ENCODE results near the gene NCBP2L. TPM values are rescaled to one million over a fixed set of nuclear protein-coding genes. Genes with fewer than 3 reads are reported as not detected.
"Not testable (repeated sequence)": the region's sequence is repeated elsewhere in the genome, so short reads cannot be mapped to it uniquely, and the experiment has no call there.

The NCBP2L gene
- total RNA-seq, 1 donor from 2014 or later: not detected

GRCh38 chrX:107776649-107777535 lies 641 bp upstream of the NCBP2L start:
- Mint-ChIP-seq H3K27ac (peak overlapping the region; percentile 71), H3K27me3 (ENCODE audit: insufficient read depth) (peaks cover 12% of the 10 kb centered on the region), H3K36me3 (ENCODE audit: low read depth) (no peaks in the 10 kb centered on the region), H3K4me3 (peak overlapping the region; percentile 87), H3K4me1 (ENCODE audit: low read depth) (peaks cover 13% of the 10 kb centered on the region), H3K9me3 (no peaks in the 10 kb centered on the region)
- intact Hi-C loops (cut with micrococcal nuclease): loop anchor here (1.0 to 5.0 kb wide), 13 partner anchors 35 to 882 kb away; partner anchors contain the start of genes ATG4A and PSMD10
- peak; percentile 62 for DNase-seq (ENCODE audit: low spot score)

GRCh38 chrX:107780525-107780924 lies 3.0 kb downstream of the NCBP2L start:
- no peak overlapping the region for H3K27ac Mint-ChIP-seq
- peaks cover 13% of the 10 kb centered on the region for H3K4me1 Mint-ChIP-seq (ENCODE audit: low read depth)
- DNase-seq (ENCODE audit: low spot score): no peak
- intact Hi-C loops (cut with micrococcal nuclease): no loop called here
- H3K36me3 Mint-ChIP-seq (ENCODE audit: low read depth): no peaks in the 10 kb centered on the region
- no peaks in the 10 kb centered on the region for H3K9me3 Mint-ChIP-seq
- peaks cover 8% of the 10 kb centered on the region for H3K27me3 Mint-ChIP-seq (ENCODE audit: insufficient read depth)
- no peak overlapping the region for H3K4me3 Mint-ChIP-seq

- no peak for DNase-seq (ENCODE audit: low spot score)
- no peak overlapping the region for H3K4me3 Mint-ChIP-seq
- no peaks in the 10 kb centered on the region for H3K36me3 Mint-ChIP-seq (ENCODE audit: low read depth)
Observed at GRCh38 chrX:107787827-107788226, 10.3 kb downstream of the NCBP2L start.

DNA sequence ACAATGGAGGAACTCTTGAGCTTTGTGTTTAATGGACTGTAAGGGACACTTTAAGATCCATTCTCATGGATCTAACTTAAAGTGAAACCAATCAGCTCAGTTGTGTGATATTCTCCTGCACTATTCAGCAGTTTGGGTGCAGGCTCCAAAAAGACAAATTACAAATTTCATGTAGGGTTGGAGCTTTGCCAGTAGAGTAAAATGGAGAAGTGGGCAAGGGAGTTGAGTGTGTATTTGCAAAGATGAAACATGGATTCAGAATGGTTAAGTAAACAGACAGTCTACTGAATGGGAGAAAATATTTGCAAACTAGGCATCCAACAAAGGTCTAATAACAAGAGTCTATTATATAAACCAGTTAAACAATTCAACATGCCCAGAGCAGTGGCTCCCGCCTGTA lies 26.9 kb downstream of the NCBP2L start:
- intact Hi-C loops (cut with micrococcal nuclease): no loop called here
- peaks cover 2% of the 10 kb centered on the region for H3K27me3 Mint-ChIP-seq (ENCODE audit: insufficient read depth)
- no peaks in the 10 kb centered on the region for H3K9me3 Mint-ChIP-seq
- H3K36me3 Mint-ChIP-seq (ENCODE audit: low read depth): no peaks in the 10 kb centered on the region
- no peak overlapping the region for H3K27ac Mint-ChIP-seq
- DNase-seq (ENCODE audit: low spot score): no peak
- H3K4me3 Mint-ChIP-seq: no peak overlapping the region
- no peaks in the 10 kb centered on the region for H3K4me1 Mint-ChIP-seq (ENCODE audit: low read depth)

More at GRCh38 chrX:107787827-107788226, 10.3 kb downstream of the NCBP2L start:
- no peak overlapping the region for H3K27ac Mint-ChIP-seq
- peaks cover 11% of the 10 kb centered on the region for H3K27me3 Mint-ChIP-seq (ENCODE audit: insufficient read depth)
- intact Hi-C loops (cut with micrococcal nuclease): no loop called here
- no peaks in the 10 kb centered on the region for H3K4me1 Mint-ChIP-seq (ENCODE audit: low read depth)
- H3K9me3 Mint-ChIP-seq: no peaks in the 10 kb centered on the region

GRCh38 chrX:107805179-107805578 lies 27.6 kb downstream of the NCBP2L start:
- H3K36me3 Mint-ChIP-seq (ENCODE audit: low read depth): no peaks in the 10 kb centered on the region

GRCh38 chrX:107810053-107810452 lies 32.5 kb downstream of the NCBP2L start:
- H3K4me3 Mint-ChIP-seq; H3K36me3 Mint-ChIP-seq (ENCODE audit: low read depth); H3K27me3 Mint-ChIP-seq (ENCODE audit: insufficient read depth); intact Hi-C loops (cut with micrococcal nuclease); H3K27ac Mint-ChIP-seq; DNase-seq (ENCODE audit: low spot score); H3K4me1 Mint-ChIP-seq (ENCODE audit: low read depth); H3K9me3 Mint-ChIP-seq: not testable (repeated sequence)

More at GRCh38 chrX:107805179-107805578, 27.6 kb downstream of the NCBP2L start:
- Mint-ChIP-seq H3K27me3 (ENCODE audit: insufficient read depth) (peaks cover 2% of the 10 kb centered on the region), H3K9me3 (no peaks in the 10 kb centered on the region), H3K4me1 (ENCODE audit: low read depth) (no peaks in the 10 kb centered on the region), H3K27ac (no peak overlapping the region), H3K4me3 (no peak overlapping the region)
- no peak for DNase-seq (ENCODE audit: low spot score)
- intact Hi-C loops (cut with micrococcal nuclease): no loop called here

DNA sequence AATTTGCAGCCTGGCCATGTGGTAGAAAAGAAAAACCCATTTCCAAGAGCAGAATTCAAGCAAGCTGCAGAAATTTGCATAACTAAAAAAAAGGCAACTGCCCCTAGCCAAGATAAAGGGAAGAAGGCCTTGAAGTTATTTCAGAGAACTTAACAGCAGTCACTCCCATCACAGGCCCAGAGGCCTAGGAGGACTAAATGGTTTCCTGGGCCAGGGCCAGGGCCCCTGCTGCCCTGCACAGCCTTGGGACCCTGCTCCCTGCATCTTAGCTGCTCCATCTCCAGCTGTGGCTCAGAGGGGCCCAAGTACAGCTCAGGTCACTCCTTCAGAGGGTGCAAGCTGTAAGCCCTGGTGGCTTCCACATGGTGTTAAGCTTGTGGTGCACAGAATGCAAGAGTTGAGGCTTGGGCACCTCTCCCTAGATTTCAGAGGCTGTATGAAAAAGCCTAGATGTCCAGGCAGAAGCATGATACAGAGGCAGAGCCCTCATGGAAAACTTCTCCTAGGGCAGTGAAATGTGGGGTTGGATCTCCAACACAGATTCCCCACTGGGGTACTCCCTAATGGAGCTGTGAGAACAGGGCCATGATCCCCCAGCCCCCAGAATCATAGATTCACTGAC lies 41.5 kb downstream of the NCBP2L start:
- Mint-ChIP-seq H3K36me3 (ENCODE audit: low read depth) (no peaks in the 10 kb centered on the region), H3K9me3 (no peaks in the 10 kb centered on the region), H3K4me3 (no peak overlapping the region), H3K4me1 (ENCODE audit: low read depth) (peaks cover 6% of the 10 kb centered on the region), H3K27ac (no peak overlapping the region), H3K27me3 (ENCODE audit: insufficient read depth) (peaks cover 5% of the 10 kb centered on the region)
- intact Hi-C loops (cut with micrococcal nuclease): no loop called here
- DNase-seq (ENCODE audit: low spot score): no peak

GRCh38 chrX:107823042-107823441 lies 45.5 kb downstream of the NCBP2L start:
- H3K9me3 Mint-ChIP-seq: no peaks in the 10 kb centered on the region
- peaks cover 34% of the 10 kb centered on the region for H3K4me1 Mint-ChIP-seq (ENCODE audit: low read depth)
- no peak overlapping the region for H3K27ac Mint-ChIP-seq
- peaks cover 8% of the 10 kb centered on the region for H3K27me3 Mint-ChIP-seq (ENCODE audit: insufficient read depth)
- no peak for DNase-seq (ENCODE audit: low spot score)
- no peak overlapping the region for H3K4me3 Mint-ChIP-seq
- intact Hi-C loops (cut with micrococcal nuclease): no loop called here
- H3K36me3 Mint-ChIP-seq (ENCODE audit: low read depth): peaks cover 4% of the 10 kb centered on the region

- Mint-ChIP-seq H3K27ac (no peak overlapping the region), H3K9me3 (no peaks in the 10 kb centered on the region), H3K4me1 (ENCODE audit: low read depth) (peaks cover 34% of the 10 kb centered on the region), H3K4me3 (no peak overlapping the region), H3K27me3 (ENCODE audit: insufficient read depth) (peaks cover 8% of the 10 kb centered on the region), H3K36me3 (ENCODE audit: low read depth) (peaks cover 4% of the 10 kb centered on the region)
- no peak for DNase-seq (ENCODE audit: low spot score)
- intact Hi-C loops (cut with micrococcal nuclease): no loop called here
Observed at GRCh38 chrX:107823456-107823855, 45.9 kb downstream of the NCBP2L start.

- Mint-ChIP-seq H3K4me3 (peak within 1 kb of the TSS; percentile 79), H3K36me3 (ENCODE audit: low read depth) (peaks cover 4% of the 10 kb centered on the region), H3K27ac (peak within 1 kb of the TSS; percentile 48), H3K27me3 (ENCODE audit: insufficient read depth) (peaks cover 8% of the 10 kb centered on the region), H3K4me1 (ENCODE audit: low read depth) (peaks cover 34% of the 10 kb centered on the region), H3K9me3 (no peaks in the 10 kb centered on the region)
- intact Hi-C loops (cut with micrococcal nuclease): loop anchor here (1.0 to 5.0 kb wide), 2 partner anchors 20 to 153 kb away; no protein-coding TSS in a partner anchor
- peak; percentile 16 for DNase-seq (ENCODE audit: low spot score)
Observed at GRCh38 chrX:107825698-107826237, 48.2 kb downstream of the NCBP2L start, which contains the start of gene MID2. Gene MID2 (plus strand): TSS chrX:107825866. CDS start chrX:107826427, 561 bp downstream.

- intact Hi-C loops (cut with micrococcal nuclease): loop anchor here (1.0 to 5.0 kb wide), 2 partner anchors 19 to 154 kb away; no protein-coding TSS in a partner anchor
- H3K4me1 Mint-ChIP-seq (ENCODE audit: low read depth): peaks cover 34% of the 10 kb centered on the region
- no peaks in the 10 kb centered on the region for H3K9me3 Mint-ChIP-seq
- H3K27ac Mint-ChIP-seq: peak overlapping the region; percentile 86
- peaks cover 8% of the 10 kb centered on the region for H3K27me3 Mint-ChIP-seq (ENCODE audit: insufficient read depth)
- H3K4me3 Mint-ChIP-seq: peak overlapping the region; percentile 83
- peaks cover 4% of the 10 kb centered on the region for H3K36me3 Mint-ChIP-seq (ENCODE audit: low read depth)
- peak; percentile 1 for DNase-seq (ENCODE audit: low spot score)
Observed at GRCh38 chrX:107826238-107827029, 48.9 kb downstream of the NCBP2L start.

All from activated T-helper 1 cell treated with anti-CD3 and anti-CD28 coated beads, Interleukin-12 subunit alpha, Interleukin-12 subunit beta, Interleukin-2, Interleukin-4 antibody, amounts not matched to agents 30 ng/mL and 10 ng/mL and 1 ng/mL, durations not matched to agents 14 hours and 24 hours and 36 hours (primary cell).